NT2/D1 (cell line): ENCODE results near the gene ADORA1.

Experiments used
- SUZ12 ChIP-seq: IDR thresholded peaks from 2 replicates; pipeline ENCODE4 v1.6.1; 2011; ENCODE audit not compliant: insufficient read length, insufficient read depth; ENCODE audit errors: extremely low read depth
- ZNF274 ChIP-seq: IDR thresholded peaks from 2 replicates; pipeline ENCODE4 v1.6.1; 2011; ENCODE audit warnings: mild to moderate bottlenecking, low read depth, low read length

- TF ChIP-seq ZNF274 (no peak), SUZ12 (no peak)
Observed at GRCh38 chr1:203171341-203172183, 44.0 kb downstream of the ADORA1 start.
